ENCODE data around the gene KLRC1.
"Not testable (repeated sequence)": the region's sequence is repeated elsewhere in the genome, so short reads cannot be mapped to it uniquely, and the experiment has no call there.

Gene KLRC1

GRCh38 chr12:10437601-10438000 lies 15.6 kb downstream of the KLRC1 start:
- not testable (repeated sequence) for ATAC-seq

DNA sequence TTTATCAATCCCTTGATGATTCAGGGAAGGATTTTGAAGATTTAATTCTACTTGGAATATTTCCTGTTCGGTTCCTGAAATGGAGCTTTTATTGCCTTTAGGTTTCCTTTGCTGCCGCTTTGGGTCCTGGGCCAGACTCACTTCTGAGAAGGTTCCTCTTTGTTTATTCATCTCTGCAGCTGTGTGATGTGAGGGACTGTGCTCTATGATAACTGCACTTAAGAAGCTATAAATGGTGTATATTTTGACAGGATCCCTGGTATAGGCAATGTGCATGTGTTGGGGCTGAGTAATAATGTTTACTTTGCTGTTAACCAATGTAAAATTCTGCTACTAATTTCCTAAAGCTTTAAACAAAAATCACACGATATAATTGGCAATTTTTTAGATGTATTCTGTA lies 17.4 kb downstream of the KLRC1 start, which contains the start of gene KLRC2:
TSS of gene KLRC2 (minus strand) at position 195 of the 400 bp plus-strand sequence. CDS start at position 171, 24 bp downstream.
- ATAC-seq, result not testable (repeated sequence)

DNA sequence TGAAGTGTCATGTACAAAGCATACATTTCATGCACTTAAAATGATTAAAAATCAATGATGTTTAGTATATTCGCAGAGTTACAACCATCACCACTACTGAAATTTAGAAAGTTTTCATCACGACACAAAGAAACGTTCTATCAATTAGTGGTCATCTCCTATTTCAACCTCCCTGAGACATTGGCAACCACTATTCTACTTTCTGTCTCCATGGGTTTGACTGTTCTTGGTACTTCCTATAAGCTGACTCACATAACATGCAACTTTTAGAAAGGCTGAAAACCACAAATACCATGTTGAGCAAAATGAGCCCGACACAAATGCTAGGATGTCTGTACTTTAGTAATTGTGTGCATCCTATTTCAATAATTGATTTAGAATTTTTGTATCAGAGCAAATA lies 22.6 kb downstream of the KLRC1 start:
- ATAC-seq, result not testable (repeated sequence)

DNA sequence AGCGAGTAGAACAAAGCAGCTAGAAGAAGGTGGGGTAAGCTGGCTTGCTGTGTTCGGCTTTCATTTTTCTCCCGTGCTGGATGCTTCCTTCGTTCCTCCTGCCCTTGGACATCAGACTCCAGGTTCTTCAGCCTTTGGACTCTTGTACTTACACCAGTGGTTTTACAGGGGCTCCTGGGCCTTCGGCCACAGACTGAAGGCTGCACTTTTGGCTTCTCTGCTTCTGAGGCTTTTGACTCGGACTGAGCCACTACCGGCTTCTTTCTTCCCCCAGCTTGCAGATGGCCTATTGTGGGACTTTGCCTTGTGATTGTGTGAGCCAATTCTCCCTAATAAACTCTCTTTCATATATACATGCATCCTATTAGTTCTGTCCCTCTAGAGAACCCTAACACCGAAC lies 27.2 kb downstream of the KLRC1 start:
- not testable (repeated sequence) for ATAC-seq

GRCh38 chr12:10424260-10424899 lies 28.8 kb downstream of the KLRC1 start:
- ATAC-seq, result peak; percentile 55; the same call in 1 of the 3 replicates

GRCh38 chr12:10422159-10422558 lies 31.0 kb downstream of the KLRC1 start:
- ATAC-seq, result not testable (repeated sequence)

- ATAC-seq, result not testable (repeated sequence)
Measured at GRCh38 chr12:10420334-10420733, 32.8 kb downstream of the KLRC1 start, which contains the start of gene KLRC3. KLRC3 (minus strand) TSS chr12:10420595; CDS start chr12:10420550, 45 bp downstream.

GRCh38 chr12:10409392-10409791 lies 43.8 kb downstream of the KLRC1 start, which contains the start of gene KLRC4:
KLRC4 (minus strand) TSS chr12:10409757; CDS start chr12:10409575, 182 bp downstream.
- no peak for ATAC-seq
- no peak for TF ChIP-seq ESRRG (CRISPR knock-in tag; IDR thresholded peaks at IDR 0.05)
- TF ChIP-seq ZNF565 (CRISPR knock-in tag; conservative IDR thresholded peaks at IDR 0.05; ENCODE audit: low read depth), result no peak
- no peak for TF ChIP-seq ZC3H10 (CRISPR knock-in tag; IDR thresholded peaks at IDR 0.05)
- no peak for TF ChIP-seq CSDC2 (CRISPR knock-in tag; IDR thresholded peaks at IDR 0.05)
- no peak for TF ChIP-seq ZFP3 (CRISPR knock-in tag; IDR thresholded peaks at IDR 0.05)

DNA sequence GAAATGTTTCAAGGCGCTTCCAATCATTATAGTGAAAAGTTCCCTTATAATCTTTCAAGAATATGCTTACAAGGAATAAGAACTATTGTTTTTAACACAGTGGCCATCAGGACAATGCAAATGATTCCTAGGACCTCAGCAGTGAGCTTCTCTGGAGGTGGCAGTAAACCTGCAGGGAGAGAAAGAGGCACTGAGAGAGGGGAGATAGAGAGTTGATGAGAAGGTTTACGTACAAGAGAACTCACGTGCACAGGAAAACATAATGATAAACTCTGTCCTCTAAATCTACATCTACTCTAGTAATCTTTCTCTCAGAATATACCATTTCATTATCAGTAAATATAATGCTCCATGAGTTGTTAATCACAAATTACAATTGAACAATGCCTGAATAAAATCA lies 44.3 kb downstream of the KLRC1 start:
- ATAC-seq, result no peak
- TF ChIP-seq CSDC2 (CRISPR knock-in tag; IDR thresholded peaks at IDR 0.05) (no peak), TCF4 (CRISPR knock-in tag; IDR thresholded peaks at IDR 0.05; ENCODE audit: borderline replicate concordance) (no peak), ZNF70 (CRISPR knock-in tag; IDR thresholded peaks at IDR 0.05) (no peak), GLIS3 (CRISPR knock-in tag; IDR thresholded peaks at IDR 0.05) (no peak), OSR1 (CRISPR knock-in tag; IDR thresholded peaks at IDR 0.05) (no peak), RARB (CRISPR knock-in tag; IDR thresholded peaks at IDR 0.05) (no peak), CSRNP3 (CRISPR knock-in tag; IDR thresholded peaks at IDR 0.05) (no peak), ZNF8 (CRISPR knock-in tag; IDR thresholded peaks at IDR 0.05) (no peak), ISL1 (CRISPR knock-in tag; IDR thresholded peaks at IDR 0.05) (no peak), CREB5 (CRISPR knock-in tag; IDR thresholded peaks at IDR 0.05; ENCODE audit: low read depth) (no peak), ZFP30 (CRISPR knock-in tag; IDR thresholded peaks at IDR 0.05) (no peak), ZFP3 (CRISPR knock-in tag; IDR thresholded peaks at IDR 0.05) (no peak), PPARA (CRISPR knock-in tag; IDR thresholded peaks at IDR 0.05; ENCODE audit: borderline replicate concordance) (no peak), POU6F1 (CRISPR knock-in tag; IDR thresholded peaks at IDR 0.05; ENCODE audit: borderline replicate concordance, low read depth) (no peak), ARNTL (CRISPR knock-in tag; IDR thresholded peaks at IDR 0.05; ENCODE audit: borderline replicate concordance, low read depth) (no peak), TOX (CRISPR knock-in tag; IDR thresholded peaks at IDR 0.05; ENCODE audit: borderline replicate concordance) (no peak), ZC3H10 (CRISPR knock-in tag; IDR thresholded peaks at IDR 0.05) (no peak), BACH2 (CRISPR knock-in tag; IDR thresholded peaks at IDR 0.05; ENCODE audit: borderline replicate concordance) (no peak)
